Right ventricle myocardium inferior (tissue), 1 donor: ENCODE measurements around the gene GATA1. TPM values are rescaled to one million over a fixed set of nuclear protein-coding genes. Genes with fewer than 3 reads are reported as not detected.

Source experiments
- ATAC-seq: fragments of 200-7000 bp; cut with Tn5 transposase; one replicate; pipeline ENCODE4 v1.9.1; 2020; ENCODE audit warnings: mild to moderate bottlenecking, moderate library complexity
- DNase-seq: peaks from one replicate; pipeline ENCODE4 v3.0.0; 2021; ENCODE audit errors: missing footprints
- intact Hi-C: fragments of 100-400 bp; cut with DNase I; formaldehyde crosslinking; loops from one replicate; pipeline ENCODE4 v1.11.0; 2022
- total RNA-seq: library from RNA; stranded (reverse); fragmentation: NEBNext Ultra II Directional; extraction: Animal tissue kit (Norgen Biotek cat#: 25700); gene quantifications from one replicate; pipeline ENCODE4 v1.2.1, GENCODE V29; 2021
- donor health status: DM: no; HTN: yes; CAD: no; lungs with severe emphysema.

The GATA1 gene
- total RNA-seq, 1 donor from 2014 or later: 0.16 TPM

GRCh38 chrX:48782216-48782615, 4.2 kb upstream of the GATA1 start:
- ATAC-seq: no peak
- no peak for DNase-seq
- intact Hi-C loops: no loop called here

GRCh38 chrX:48782795-48783194, 3.6 kb upstream of the GATA1 start:
- no peak for DNase-seq
- intact Hi-C loops: no loop called here
- no peak for ATAC-seq

GRCh38 chrX:48784726-48785125, 1.7 kb upstream of the GATA1 start:
- no peak for ATAC-seq
- intact Hi-C loops: no loop called here

DNA sequence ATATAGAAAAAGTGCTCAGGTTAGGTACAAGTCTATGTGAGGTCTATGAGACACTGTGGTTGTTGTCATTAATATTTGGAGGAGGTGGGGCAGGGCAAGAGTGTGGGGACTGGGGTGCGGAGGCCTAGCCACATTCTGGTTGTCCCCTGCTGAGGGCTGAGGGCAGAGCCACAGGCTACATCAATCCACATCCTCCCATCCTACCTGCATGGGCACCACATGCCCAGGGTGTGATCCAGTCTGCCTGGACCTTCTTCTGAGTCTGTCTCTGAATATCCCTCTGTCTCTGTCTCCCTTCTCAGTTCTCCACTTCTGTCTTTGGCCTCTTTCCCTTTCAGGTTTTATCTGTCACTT, 1.2 kb upstream of the GATA1 start:
- ATAC-seq (no peak), DNase-seq (no peak)
- intact Hi-C loops: no loop called here

More at GRCh38 chrX:48784726-48785125, 1.7 kb upstream of the GATA1 start:
- DNase-seq: no peak

- DNase-seq (no peak), ATAC-seq (no peak)
- intact Hi-C loops: no loop called here
These were observed 713 bp upstream of the GATA1 start for GRCh38 chrX:48785540-48786214.

GRCh38 chrX:48786825-48787504, 575 bp downstream of the GATA1 start:
- intact Hi-C loops: no loop called here
- ATAC-seq: no peak
- DNase-seq: no peak

- DNase-seq (no peak), ATAC-seq (no peak)
- intact Hi-C loops: no loop called here
These were observed 1.4 kb downstream of the GATA1 start for GRCh38 chrX:48787505-48788443.

DNA sequence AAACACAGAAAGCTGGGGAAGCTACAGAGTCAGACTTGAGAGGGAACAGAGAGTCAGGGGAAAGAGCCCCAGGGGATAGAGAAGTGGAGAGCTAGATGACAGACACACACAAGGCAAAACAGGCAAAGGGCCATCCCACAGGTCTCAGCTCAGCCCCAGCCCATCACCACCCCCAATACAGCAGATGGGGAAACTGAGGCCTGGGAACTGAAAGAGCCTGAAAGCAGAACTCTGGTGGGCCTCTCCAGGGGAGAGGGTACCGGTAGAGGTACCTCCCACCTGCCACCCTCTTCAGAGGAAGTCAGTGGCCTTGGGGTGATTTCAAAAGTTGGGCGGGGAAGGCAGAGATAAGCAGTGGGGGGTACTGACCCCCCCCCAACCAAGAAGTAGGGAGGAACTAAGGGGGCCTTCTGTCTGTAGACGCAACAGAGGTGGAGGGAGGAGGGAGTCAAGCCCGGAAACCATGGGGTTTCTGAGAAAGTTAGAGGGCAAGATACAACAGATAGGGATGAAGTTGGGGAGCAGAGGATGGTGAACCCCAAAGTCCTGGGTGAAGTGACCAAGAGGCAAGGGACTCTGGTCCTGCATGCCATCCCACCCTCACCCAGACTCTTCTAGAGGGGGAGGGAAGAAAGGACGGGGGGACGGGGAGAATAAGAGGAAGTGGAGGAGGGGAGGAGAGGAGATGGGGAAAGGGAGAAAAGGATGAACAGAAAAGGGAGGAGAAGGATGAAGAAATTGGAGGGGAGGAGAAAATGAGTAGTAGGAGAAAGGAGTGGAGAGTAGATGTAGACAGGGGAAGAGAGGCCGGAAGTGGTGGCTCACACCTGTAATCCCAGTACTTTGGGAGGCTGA, 3.2 kb downstream of the GATA1 start:
- intact Hi-C loops: no loop called here
- DNase-seq (no peak), ATAC-seq (no peak)

DNA sequence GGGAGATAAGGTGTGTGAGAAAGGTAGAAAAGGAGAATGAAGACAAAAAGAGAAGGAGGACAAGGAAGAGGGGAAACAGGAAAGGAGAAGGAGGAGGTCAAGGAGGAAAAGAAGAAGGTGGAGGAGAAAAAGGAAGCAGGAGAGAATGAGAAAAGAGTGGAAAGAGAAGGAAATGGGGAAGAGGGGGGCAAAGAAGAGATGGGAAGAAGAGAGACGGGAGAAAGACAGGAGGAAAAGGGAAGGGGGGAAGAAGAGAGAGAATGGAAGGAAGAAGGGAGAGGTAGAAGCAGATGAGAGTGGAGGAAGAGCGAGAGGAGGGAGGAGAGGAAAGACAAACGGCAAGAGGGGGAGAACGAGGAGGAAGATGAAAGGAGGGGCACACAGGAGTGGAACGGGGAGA, 4.1 kb downstream of the GATA1 start:
- intact Hi-C loops: no loop called here
- DNase-seq: no peak
- ATAC-seq: no peak

DNA sequence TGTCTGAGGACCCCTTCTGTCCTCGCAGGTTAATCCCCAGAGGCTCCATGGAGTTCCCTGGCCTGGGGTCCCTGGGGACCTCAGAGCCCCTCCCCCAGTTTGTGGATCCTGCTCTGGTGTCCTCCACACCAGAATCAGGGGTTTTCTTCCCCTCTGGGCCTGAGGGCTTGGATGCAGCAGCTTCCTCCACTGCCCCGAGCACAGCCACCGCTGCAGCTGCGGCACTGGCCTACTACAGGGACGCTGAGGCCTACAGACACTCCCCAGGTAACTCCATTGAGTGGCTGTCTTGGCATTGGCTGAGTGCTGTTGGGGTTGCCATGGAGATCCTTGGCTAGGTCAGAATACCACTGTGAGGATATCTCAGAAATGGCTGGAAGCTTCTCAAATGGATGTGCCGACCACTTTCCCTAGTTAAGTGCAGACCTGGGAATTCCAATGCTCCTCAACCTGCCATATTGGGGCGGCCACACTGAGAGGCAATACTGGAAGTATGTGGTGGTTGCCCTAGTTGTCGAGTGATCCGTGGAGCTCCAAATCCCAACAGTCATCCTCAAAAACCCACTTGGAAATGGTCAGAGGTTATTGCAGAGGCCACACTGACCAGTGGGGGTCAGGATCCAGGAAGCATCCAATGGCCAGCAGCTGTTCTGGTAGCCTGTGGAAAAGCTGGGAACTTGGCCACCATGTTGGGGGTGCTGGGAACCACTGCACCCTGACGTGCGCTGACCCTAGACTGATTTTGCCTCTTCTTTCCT, 4.9 kb downstream of the GATA1 start:
- DNase-seq: no peak
- intact Hi-C loops: no loop called here
- no peak for ATAC-seq

DNA sequence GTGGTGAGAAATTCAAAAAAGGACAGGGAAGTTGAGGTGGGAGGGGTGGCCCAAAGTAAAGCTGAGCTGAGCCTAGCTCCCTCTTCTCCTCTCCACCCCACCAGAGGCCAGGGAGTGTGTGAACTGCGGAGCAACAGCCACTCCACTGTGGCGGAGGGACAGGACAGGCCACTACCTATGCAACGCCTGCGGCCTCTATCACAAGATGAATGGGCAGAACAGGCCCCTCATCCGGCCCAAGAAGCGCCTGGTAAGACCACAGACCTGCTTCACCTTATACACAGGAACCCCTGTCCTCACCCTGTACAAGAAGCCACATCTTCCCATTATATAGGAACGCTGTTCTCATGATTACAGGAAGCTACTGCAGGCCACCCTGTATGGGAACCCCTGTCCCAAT, 5.8 kb downstream of the GATA1 start:
- intact Hi-C loops: no loop called here
- DNase-seq (no peak), ATAC-seq (no peak)

GRCh38 chrX:48793935-48794334, 7.5 kb downstream of the GATA1 start:
- intact Hi-C loops: no loop called here
- no peak for DNase-seq
- ATAC-seq: no peak

DNA sequence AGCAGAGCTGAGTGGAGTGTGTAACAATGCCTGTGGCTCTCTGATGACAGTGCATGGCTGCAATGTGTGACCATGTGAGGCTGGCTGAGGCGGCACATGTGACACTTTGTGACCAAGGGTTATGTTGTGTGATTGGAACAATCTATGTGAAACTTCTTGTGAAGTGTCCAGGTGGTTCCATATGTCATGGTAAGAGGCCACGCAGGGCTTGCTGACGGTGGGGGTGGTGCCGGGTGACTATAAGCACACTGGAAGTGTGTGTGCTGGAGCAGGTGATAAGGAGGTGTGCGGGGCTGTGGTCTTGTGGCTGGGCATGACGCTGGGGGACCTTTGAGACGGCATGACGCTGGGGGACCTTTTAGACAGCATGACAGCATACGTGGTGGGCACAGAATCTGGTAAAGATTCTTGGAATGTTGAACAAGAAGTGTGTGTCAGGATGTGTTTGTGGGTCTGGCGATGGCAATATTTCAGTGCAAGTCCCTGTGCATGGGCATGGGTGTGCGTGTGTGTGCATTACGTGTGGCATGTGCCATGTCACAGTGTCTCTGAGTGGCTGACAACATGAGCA, 8.0 kb downstream of the GATA1 start:
- DNase-seq (no peak), ATAC-seq (no peak)
- intact Hi-C loops: no loop called here

DNA sequence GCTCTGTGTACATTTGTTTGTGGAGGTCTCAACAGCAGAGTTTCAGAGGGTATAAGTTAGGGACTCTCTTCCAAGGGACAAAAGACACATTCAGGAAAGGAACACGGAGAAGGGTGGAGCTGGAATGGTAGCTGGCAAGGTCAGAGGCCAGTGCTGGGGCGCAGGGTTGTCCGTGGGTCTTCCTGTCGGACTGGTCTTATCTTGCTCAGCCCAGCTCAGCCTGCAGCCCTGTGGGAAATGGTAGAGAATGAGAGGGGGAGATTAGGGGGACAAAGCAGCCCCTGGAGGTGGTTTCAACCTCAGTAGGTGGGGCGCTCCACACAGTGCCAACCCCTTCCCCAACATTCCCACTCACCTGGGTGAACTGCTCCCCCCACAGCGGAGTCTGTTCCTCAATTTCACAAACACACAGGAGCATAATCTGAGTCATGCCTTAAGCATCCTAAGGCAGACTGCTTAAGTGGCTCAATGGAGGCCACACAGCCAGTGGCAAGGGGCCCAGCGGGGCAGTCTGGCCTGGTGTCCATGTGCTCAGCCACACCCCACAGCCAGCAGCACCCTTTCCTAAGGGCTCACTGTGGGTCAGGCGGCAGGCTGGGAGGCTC, 8.6 kb downstream of the GATA1 start:
- no peak for DNase-seq
- intact Hi-C loops: no loop called here

GRCh38 chrX:48798318-48798717, 11.9 kb downstream of the GATA1 start:
- ATAC-seq (no peak), DNase-seq (no peak)
- intact Hi-C loops: no loop called here

More for the DNA sequence above, 8.6 kb downstream of the GATA1 start:
- ATAC-seq: no peak

DNA sequence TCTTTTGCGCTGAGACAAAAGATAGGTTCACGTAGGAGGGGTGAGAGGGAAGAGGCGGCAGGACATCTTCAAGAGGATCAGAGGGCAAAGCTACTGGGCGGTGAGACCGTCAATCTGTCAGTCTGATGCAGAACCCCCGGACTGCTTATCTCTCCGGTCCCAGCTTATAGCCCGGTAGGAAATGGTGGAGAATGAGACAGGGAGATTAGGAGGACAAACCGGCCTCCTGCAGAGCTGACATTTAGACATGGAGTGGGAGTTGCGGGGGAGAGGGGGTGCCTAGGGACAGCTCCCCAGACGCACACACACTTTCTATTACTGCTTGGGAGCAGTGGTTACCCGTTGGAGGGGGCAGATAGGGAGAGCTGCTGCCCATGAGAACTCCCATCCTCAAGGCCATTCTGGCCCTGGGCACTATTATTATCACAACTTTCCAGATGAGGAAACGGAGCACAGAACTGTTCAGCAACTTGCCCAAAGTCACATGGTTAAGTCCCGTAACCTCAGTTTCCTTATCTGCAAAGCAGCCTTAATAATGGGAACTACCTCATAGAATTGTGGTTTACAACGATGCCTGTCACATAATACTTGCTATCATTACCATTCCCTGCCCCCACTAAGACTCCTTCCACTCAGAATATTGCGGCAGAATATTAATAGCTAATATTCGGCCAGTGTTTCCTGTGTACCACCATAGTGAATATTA, 14.3 kb downstream of the GATA1 start:
- DNase-seq (no peak), ATAC-seq (no peak)
- intact Hi-C loops: loop anchor here (2.0 to 5.0 kb wide), 3 partner anchors 64 to 382 kb away; partner anchors contain the start of gene OTUD5
